Activated CD8-positive, alpha-beta memory T cell treated with anti-CD3 and anti-CD28 coated beads, Interleukin-2, amount 10 ng/mL, durations not matched to agents 7 days and 5 days (primary cell): ENCODE data around the gene KIF20A. TPM values are rescaled to one million over a fixed set of nuclear protein-coding genes. Genes with fewer than 3 reads are reported as not detected.
"Not testable (repeated sequence)": the region's sequence is repeated elsewhere in the genome, so short reads cannot be mapped to it uniquely, and the experiment has no call there.

Source experiments
- ATAC-seq: fragments of 150-1000 bp; cut with Tn5 transposase; one replicate; pipeline ENCODE4 v1.10.0; 2021; ENCODE audit warnings: moderate library complexity
- CTCF ChIA-PET: fragments of 350-600 bp; sonication (Branson Sonifier 250); formaldehyde crosslinking; loops from one replicate; lab custom pipeline; 2021; ENCODE audit warnings: antibody characterized with exemption; lab: Charles Lee
- DNase-seq: peaks from one replicate; pipeline ENCODE4 v3.0.0-alpha.2; 2020
- H3K27ac Mint-ChIP-seq: one replicate; pipeline ENCODE4 v1.8.0; 2021; ENCODE audit warnings: mild to moderate bottlenecking, mixed read lengths
- H3K27me3 Mint-ChIP-seq: one replicate; pipeline ENCODE4 v1.8.0; 2021; ENCODE audit warnings: mixed read lengths
- H3K36me3 Mint-ChIP-seq: one replicate; pipeline ENCODE4 v1.8.0; 2021; ENCODE audit warnings: mild to moderate bottlenecking, mixed read lengths
- H3K4me1 Mint-ChIP-seq: one replicate; pipeline ENCODE4 v1.8.0; 2021; ENCODE audit warnings: mixed read lengths
- H3K4me3 Mint-ChIP-seq: one replicate; pipeline ENCODE4 v1.8.0; 2021; ENCODE audit warnings: mild to moderate bottlenecking, moderate library complexity, mixed read lengths
- H3K9me3 Mint-ChIP-seq: one replicate; pipeline ENCODE4 v1.8.0; 2022; ENCODE audit warnings: low read depth, mixed read lengths
- total RNA-seq, 2 experiments: library from RNA; stranded (reverse); gene quantifications; one replicate each; pipeline ENCODE4 v1.2.3, GENCODE V29; 2021

KIF20A gene
- 10 to 100 TPM; 61.7 to 64.3 TPM for total RNA-seq

DNA sequence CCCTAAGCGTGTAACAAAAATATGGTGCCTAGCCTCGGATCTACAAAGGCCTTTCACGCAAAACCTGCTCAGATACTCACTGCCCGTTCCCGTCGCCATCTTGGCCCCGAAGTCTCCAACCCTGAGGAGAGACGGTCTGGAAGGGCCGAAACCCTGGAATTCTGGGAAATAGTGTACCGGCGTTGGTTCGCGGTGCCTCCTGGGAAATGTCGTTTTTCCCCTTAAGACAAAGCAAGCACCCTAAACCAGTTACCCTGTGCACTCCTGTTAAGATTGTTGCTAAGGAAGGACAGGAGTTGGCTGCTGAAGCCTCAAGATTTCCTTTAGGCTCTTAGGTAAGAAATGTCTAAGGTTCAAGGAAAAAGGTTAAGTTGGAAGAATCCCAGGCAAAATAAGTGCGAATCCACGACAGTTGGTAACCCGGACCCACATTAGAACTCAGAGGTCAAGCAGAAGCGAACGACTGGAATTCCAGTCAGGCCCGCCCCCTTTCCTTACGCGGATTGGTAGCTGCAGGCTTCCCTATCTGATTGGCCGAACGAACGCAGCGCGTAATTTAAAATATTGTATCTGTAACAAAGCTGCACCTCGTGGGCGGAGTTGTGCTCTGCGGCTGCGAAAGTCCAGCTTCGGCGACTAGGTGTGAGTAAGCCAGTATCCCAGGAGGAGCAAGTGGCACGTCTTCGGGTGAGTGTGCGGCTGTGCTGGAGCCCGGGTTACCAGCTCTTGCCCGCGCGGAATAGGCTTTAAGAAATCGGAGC is at the start of gene KIF20A, which contains the start of gene BRD8:
Gene KIF20A (plus strand): TSS at position 597 of the 761 bp plus-strand sequence. CDS start 569 bp downstream, outside the sequence.
Gene BRD8 (minus strand): TSS at position 115 of the 761 bp plus-strand sequence. CDS start 16 bp downstream, at position 99.
- ATAC-seq (peak; percentile 91), DNase-seq (peak; percentile 98)
- Mint-ChIP-seq H3K27ac (no peak within 1 kb of the TSS), H3K9me3 (no peaks in the 10 kb centered on the region), H3K27me3 (no peaks in the 10 kb centered on the region), H3K4me1 (peaks cover 37% of the 10 kb centered on the region), H3K36me3 (peaks cover 43% of the 10 kb centered on the region), H3K4me3 (no peak within 1 kb of the TSS)
- CTCF ChIA-PET = interaction anchor here (0.7 to 6.2 kb wide), 15 partner anchors 8 to 325 kb away, joined by 3 to 51 read pairs (median 6); partner anchors contain the start of genes CDC25C, FAM53C, KDM3B and REEP2

DNA sequence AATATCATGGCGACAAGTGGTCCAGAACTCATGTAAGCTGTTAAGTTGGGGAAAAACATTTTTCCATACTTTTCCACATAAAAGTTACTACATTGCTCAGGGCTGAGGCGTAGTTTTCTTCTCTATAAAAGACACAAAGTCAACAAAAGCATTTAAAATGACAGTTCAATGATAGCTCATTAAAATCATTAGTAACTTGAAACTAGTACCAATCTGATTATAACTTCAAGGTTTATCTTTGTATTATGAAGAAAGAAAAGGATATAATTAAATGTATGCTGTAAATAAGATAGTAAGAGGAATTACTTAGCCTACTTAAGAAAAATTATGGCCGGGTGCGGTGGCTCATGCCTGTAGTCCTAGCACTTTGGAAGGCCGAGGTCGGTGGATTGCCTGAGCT is 49.6 kb upstream of the KIF20A start:
- DNase-seq = no peak
- H3K9me3 Mint-ChIP-seq = no peaks in the 10 kb centered on the region
- CTCF ChIA-PET = interaction anchor here (0.7 to 2.8 kb wide), 5 partner anchors 41 to 213 kb away, joined by 3 to 15 read pairs (median 3); no protein-coding TSS in a partner anchor

DNA sequence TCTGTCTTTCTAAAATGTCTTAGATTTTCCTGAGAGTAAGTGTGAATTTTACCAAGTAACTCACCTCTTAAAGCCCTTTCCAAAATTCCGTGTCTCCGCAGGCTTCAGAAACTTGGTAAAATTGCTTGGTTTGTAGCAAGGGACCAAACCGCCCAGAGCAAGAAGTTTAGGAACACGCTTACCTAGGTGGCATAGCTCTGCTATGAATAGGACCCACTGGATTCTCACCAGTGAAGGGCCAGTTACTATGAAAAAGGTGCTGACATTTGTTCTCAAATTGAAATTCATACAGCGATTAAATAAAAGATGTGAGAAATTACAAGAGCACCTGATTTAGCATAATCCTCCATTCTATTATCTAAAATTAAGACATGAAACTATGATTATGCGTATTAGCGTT is 46.4 kb upstream of the KIF20A start:
- Mint-ChIP-seq H3K27me3 (peaks cover 25% of the 10 kb centered on the region), H3K27ac (no peak overlapping the region), H3K36me3 (no peaks in the 10 kb centered on the region), H3K4me3 (peak overlapping the region; percentile 69), H3K9me3 (no peaks in the 10 kb centered on the region), H3K4me1 (peaks cover 4% of the 10 kb centered on the region)
- no peak for DNase-seq
- CTCF ChIA-PET = interaction anchor here (0.5 to 3.7 kb wide), 26 partner anchors 8 to 503 kb away, joined by 3 to 127 read pairs (median 6); partner anchors contain the start of genes FAM13B, PKD2L2 and WNT8A
- no peak for ATAC-seq

More for the DNA sequence above, 49.6 kb upstream of the KIF20A start:
- Mint-ChIP-seq H3K4me1 (peaks cover 4% of the 10 kb centered on the region), H3K27ac (no peak overlapping the region), H3K36me3 (no peaks in the 10 kb centered on the region), H3K27me3 (peaks cover 31% of the 10 kb centered on the region), H3K4me3 (no peak overlapping the region)
- ATAC-seq = no peak

DNA sequence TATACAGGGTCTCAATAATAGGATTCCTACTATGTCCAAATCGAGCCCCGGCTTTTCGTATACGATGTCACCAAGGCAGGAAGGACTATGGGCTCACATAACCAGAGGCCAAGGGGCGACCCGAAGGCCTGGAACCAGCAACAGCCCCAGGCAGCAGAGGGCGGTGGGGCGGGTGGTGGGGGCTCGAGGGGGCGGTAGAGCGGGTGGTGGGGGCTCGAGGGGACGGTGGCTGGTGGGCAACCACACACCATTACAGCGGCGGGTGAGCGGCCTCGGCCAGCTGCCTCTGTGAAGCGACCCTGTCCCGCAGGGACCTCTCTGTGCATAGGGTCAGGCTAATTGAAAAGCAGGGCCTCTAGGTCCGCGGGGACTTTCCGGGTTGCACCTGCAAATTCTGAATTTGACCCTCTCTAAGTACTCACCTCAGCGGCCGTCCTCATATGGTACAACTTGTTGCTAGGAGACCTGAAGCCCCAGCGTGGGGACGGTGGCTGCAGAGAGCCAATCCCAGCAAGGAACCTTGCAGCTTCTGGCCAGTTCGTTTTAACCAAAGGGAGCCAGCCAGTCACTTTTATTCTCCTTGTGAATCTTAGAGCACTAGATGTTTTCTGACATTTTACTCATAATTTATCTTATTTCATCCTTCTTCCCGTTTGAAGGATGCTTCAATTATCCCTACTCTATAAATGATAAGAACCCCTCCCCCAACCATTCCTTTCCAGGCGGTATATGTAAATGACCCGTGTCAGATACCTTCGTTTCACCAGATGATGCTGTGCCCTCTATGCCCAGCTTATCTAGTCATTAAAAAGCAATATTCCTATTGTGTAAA is 39.7 kb upstream of the KIF20A start, which contains the start of gene NME5:
Gene NME5 (minus strand): TSS at position 480 of the 832 bp plus-strand sequence. CDS start 648 bp downstream, outside the sequence.
- Mint-ChIP-seq H3K9me3 (no peaks in the 10 kb centered on the region), H3K27me3 (peaks cover 21% of the 10 kb centered on the region), H3K27ac (no peak within 1 kb of the TSS), H3K36me3 (no peaks in the 10 kb centered on the region), H3K4me1 (peaks cover 1% of the 10 kb centered on the region), H3K4me3 (no peak within 1 kb of the TSS)
- DNase-seq (no peak), ATAC-seq (no peak)
- CTCF ChIA-PET = interaction anchor here (1.5 to 1.6 kb wide), 2 partner anchors 12 to 103 kb away, joined by 4 read pairs; no protein-coding TSS in a partner anchor

DNA sequence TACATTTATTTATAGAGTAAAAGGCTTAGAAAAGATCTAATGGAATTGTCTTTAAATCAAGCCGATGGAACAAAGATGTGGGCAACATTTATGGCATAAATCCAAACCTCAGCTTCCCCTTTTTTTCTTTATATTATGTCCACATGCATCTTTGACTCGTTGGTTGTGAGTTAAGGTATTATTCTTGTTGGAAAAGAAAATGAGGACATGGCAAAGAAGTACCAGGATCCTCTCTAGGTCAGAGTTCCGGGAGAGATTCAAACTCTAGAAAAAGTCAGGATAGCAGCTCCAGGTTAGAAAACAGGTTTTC is 39.2 kb upstream of the KIF20A start:
- no peak overlapping the region for H3K27ac Mint-ChIP-seq
- H3K4me3 Mint-ChIP-seq = no peak overlapping the region
- peaks cover 1% of the 10 kb centered on the region for H3K4me1 Mint-ChIP-seq
- no peaks in the 10 kb centered on the region for H3K36me3 Mint-ChIP-seq
- H3K27me3 Mint-ChIP-seq = peaks cover 21% of the 10 kb centered on the region
- H3K9me3 Mint-ChIP-seq = no peaks in the 10 kb centered on the region
- ATAC-seq = no peak
- CTCF ChIA-PET = interaction anchor here (1.5 to 1.6 kb wide), 2 partner anchors 11 to 104 kb away, joined by 4 read pairs; no protein-coding TSS in a partner anchor
- DNase-seq = no peak

DNA sequence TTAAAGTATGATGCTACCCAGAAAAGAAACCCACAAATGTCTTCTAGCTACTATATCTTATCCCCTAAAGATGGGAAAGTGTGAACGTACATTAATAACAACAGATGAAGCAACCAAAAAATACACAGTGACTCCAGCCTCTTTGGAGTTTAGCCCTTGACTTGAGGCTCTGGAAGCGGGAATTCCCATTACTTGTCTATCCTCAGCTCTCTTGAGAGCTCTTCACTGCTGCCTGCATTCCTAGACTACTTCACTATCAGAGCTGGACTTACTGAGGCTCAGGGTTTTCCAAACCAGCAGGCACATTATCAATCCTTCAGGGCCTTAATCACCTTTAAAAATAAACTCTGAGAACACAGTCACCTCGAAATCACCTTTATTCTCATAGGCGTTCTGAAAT is 38.6 kb upstream of the KIF20A start:
- peaks cover 1% of the 10 kb centered on the region for H3K4me1 Mint-ChIP-seq
- H3K27me3 Mint-ChIP-seq = peaks cover 21% of the 10 kb centered on the region
- no peak overlapping the region for H3K27ac Mint-ChIP-seq
- H3K36me3 Mint-ChIP-seq = no peaks in the 10 kb centered on the region
- CTCF ChIA-PET = interaction anchor here (1.5 to 1.6 kb wide), 2 partner anchors 11 to 104 kb away, joined by 4 read pairs; no protein-coding TSS in a partner anchor
- H3K9me3 Mint-ChIP-seq = no peaks in the 10 kb centered on the region
- no peak overlapping the region for H3K4me3 Mint-ChIP-seq
- no peak for ATAC-seq
- DNase-seq = no peak

DNA sequence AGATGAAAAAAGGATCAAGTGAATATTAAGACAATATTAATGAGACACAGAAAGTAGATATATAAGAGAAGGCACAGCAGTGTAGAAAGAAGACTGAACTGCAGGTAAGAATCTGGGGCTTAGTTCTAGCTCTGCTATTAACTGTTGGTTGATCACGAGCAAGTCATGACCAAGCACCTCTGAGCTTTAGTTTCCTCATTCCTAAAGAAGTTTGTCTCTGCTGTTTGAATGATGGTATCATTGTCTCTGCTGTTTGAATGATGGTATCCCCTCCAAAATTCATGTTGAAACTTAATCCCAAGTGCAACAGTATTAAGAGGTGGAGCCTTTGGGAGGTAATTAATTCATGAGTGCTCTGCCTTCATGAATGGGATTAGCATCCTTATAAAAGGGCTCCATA is 37.2 kb upstream of the KIF20A start:
- CTCF ChIA-PET = interaction anchor here (0.8 kb wide), 1 partner anchor 8 kb away, joined by 3 read pairs; no protein-coding TSS in a partner anchor
- peaks cover 1% of the 10 kb centered on the region for H3K4me1 Mint-ChIP-seq
- peaks cover 17% of the 10 kb centered on the region for H3K27me3 Mint-ChIP-seq
- no peaks in the 10 kb centered on the region for H3K36me3 Mint-ChIP-seq
- DNase-seq = no peak
- no peaks in the 10 kb centered on the region for H3K9me3 Mint-ChIP-seq
- no peak for ATAC-seq
- no peak overlapping the region for H3K27ac Mint-ChIP-seq
- H3K4me3 Mint-ChIP-seq = no peak overlapping the region

DNA sequence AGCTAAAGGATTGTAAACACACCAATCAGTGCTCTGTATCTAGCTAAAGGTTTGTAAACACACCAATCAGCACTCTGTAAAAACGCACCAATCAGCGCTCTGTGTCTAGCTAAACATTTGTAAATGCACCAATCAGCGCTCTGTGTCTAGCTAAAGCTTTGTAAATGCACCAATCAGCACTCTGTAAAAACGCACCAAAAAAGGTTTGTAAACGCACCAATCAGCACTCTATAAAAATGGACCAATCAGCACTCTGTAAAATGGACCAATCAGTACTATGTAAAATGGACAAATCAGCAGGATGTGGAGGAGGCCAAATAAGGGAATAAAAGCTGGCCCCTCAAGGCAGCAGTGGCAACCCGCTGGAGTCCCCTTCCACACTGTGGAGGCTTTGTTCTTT is 35.3 kb upstream of the KIF20A start:
- not testable (repeated sequence) for H3K27me3 Mint-ChIP-seq, H3K4me3 Mint-ChIP-seq, H3K9me3 Mint-ChIP-seq, DNase-seq, ATAC-seq, H3K27ac Mint-ChIP-seq, H3K4me1 Mint-ChIP-seq, H3K36me3 Mint-ChIP-seq
- CTCF ChIA-PET = interaction anchor here (1.0 to 1.8 kb wide), 4 partner anchors 9 to 67 kb away, joined by 3 to 8 read pairs (median 4); no protein-coding TSS in a partner anchor

DNA sequence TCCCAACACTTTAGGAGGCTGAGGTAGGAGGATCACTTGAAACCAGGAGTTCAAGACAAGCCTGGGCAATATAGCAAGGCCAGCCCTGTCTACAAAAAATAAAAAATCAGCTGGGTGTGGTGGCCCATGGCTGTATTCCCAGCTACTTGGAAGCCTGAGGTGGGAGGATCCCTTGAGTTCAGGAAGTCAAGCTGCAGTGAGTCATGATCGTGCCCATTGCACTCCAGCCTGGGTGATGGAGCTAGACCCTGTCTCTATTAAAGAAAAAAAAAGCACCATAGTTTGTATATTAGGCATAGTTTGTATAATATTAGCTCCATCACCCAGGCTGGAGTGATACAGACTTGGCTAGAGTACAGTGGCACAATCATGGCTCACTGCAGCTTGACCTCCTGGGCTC is 30.1 kb upstream of the KIF20A start:
- DNase-seq = no peak
- Mint-ChIP-seq H3K36me3 (no peaks in the 10 kb centered on the region), H3K4me3 (no peak overlapping the region), H3K27me3 (peaks cover under 1% of the 10 kb centered on the region), H3K27ac (no peak overlapping the region), H3K9me3 (no peaks in the 10 kb centered on the region), H3K4me1 (no peaks in the 10 kb centered on the region)
- no peak for ATAC-seq
- CTCF ChIA-PET = interaction anchor here (0.7 to 2.0 kb wide), 4 partner anchors 10 to 204 kb away, joined by 3 to 7 read pairs (median 4); no protein-coding TSS in a partner anchor

DNA sequence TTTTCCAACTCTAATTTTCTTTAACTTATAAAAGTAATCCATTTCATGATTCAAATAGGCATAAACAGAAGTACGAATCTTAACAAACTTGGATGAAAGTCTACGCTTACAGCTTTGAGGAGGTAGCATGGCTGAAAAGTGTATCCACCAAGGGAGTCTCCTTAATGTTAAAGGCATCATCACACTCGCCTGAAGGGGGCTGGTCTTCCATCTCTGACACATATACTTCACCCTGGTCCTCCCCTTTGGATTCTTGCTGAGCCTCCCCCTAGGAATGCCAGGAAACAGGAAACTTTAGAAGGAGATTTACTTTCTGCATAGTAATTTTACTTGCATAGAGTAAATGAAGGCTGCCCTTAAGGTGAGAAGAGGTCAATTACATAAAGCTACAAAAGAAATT is 29.4 kb upstream of the KIF20A start:
- Mint-ChIP-seq H3K9me3 (no peaks in the 10 kb centered on the region), H3K36me3 (no peaks in the 10 kb centered on the region), H3K4me3 (no peak overlapping the region), H3K27me3 (peaks cover 2% of the 10 kb centered on the region), H3K27ac (no peak overlapping the region), H3K4me1 (no peaks in the 10 kb centered on the region)
- CTCF ChIA-PET = interaction anchor here (1.0 to 1.7 kb wide), 3 partner anchors 12 to 81 kb away, joined by 4 to 5 read pairs (median 4); no protein-coding TSS in a partner anchor
- no peak for ATAC-seq
- no peak for DNase-seq

DNA sequence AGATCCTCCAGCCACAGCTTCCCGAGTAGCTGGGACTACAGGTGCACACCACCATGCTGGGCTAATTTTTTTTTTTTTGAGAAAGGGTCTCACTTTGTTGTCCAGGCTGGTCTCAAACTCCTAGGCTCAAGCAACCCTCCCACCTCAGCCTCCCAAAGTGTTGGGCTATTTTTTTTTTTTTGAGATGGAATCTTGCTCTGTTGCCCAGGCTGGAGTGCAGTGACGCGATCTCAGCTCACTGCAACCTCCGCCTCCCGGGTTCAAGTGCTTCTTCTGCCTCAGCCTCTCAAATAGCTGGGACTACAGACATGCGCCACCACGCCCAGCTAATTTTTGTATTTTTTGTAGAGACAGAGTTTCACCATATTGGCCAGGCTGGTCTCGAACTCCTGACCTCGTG is 22.9 kb upstream of the KIF20A start:
- H3K9me3 Mint-ChIP-seq, H3K27me3 Mint-ChIP-seq, H3K27ac Mint-ChIP-seq, H3K4me3 Mint-ChIP-seq, CTCF ChIA-PET, H3K4me1 Mint-ChIP-seq, ATAC-seq, DNase-seq: not testable (repeated sequence)
- peaks cover 33% of the 10 kb centered on the region for H3K36me3 Mint-ChIP-seq

DNA sequence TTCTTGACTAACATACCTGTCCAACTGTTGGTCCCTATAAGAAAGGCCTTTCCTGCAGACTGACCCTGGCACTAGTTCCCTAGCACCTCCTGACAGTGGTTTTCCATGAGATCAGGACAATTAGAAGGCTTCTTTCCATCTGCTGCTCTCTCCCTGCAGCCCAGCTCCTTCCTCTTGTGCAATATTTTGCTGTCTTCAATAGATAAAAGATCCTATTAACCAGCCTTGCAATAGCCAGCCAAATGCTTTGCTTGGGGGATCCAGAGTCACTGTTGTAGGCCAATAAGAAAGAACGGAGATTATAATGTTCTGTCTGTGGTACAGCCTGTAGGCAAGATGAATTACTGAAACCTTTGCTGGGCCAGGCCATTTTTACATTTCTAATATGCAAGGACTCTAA is 21.3 kb upstream of the KIF20A start:
- Mint-ChIP-seq H3K4me1 (no peaks in the 10 kb centered on the region), H3K27me3 (peaks cover 2% of the 10 kb centered on the region), H3K9me3 (no peaks in the 10 kb centered on the region), H3K27ac (no peak overlapping the region), H3K4me3 (no peak overlapping the region), H3K36me3 (peaks cover 38% of the 10 kb centered on the region)
- DNase-seq (no peak), ATAC-seq (no peak)
- CTCF ChIA-PET = interaction anchor here (0.8 to 1.8 kb wide), 2 partner anchors 22 to 24 kb away, joined by 3 to 5 read pairs; no protein-coding TSS in a partner anchor

DNA sequence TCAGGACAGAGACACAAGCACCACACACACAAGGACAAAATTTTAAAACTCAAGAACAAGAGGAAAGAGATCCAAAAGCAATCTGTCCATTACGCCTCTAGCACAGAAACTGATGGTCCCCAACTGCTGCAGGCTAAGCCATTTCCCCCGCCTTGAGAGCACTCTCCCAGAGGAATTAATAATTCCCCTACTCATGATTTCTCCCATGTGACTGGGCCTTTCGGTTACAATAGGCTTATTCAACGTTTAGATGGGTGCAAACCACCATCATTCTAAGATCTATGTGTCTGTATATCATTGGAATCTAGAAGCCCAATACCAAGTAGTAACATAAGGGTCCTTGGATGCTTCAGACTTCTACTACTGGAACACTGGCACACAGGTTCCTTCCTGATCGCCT is 19.2 kb upstream of the KIF20A start:
- H3K4me3 Mint-ChIP-seq = no peak overlapping the region
- H3K27me3 Mint-ChIP-seq = no peaks in the 10 kb centered on the region
- no peak overlapping the region for H3K27ac Mint-ChIP-seq
- no peak for DNase-seq
- no peaks in the 10 kb centered on the region for H3K4me1 Mint-ChIP-seq
- no peak for ATAC-seq
- H3K9me3 Mint-ChIP-seq = no peaks in the 10 kb centered on the region
- CTCF ChIA-PET = no interaction called here
- peaks cover 55% of the 10 kb centered on the region for H3K36me3 Mint-ChIP-seq
